ENCODE measurements around the gene FCGR2B. TPM values are rescaled to one million over a fixed set of nuclear protein-coding genes. Genes with fewer than 3 reads are reported as not detected.

FCGR2B gene
- total and polyA plus RNA-seq, 2 donors (not counting 1 experiment from before 2014, with no cell fraction given): 144 to 282 TPM

DNA sequence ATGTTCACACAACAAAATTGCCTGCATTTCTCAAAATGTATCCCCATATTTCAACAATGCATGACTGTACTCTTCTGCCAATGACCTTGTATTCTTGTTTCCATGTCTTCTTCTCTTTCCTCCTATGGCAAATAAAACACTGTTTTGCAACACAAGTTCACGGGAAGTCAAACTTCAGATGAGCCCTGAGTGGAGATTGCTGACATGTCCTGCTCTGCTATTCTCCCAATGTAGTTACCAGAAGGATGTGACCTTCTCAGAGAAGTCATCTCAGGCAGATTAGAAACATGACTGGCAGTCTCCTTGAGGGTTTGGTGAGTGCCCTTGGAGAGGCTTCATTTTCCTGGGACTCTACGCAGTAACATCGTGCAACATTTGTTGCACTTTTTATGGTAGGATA is 15.6 kb downstream of the FCGR2B start:
- H3K36me3 ChIP-seq (replicated peaks in 1 of 2; ENCODE audit: control extremely low read depth in 1 of 2, control insufficient read depth in 1 of 2, extremely low read depth in 1 of 2, insufficient read depth in 2 of 2, low read length in 1 of 2): peaks cover 6 to 26% of the 10 kb centered on the region in 2 experiments
- no peaks in the 10 kb centered on the region for H3K79me2 ChIP-seq (ENCODE audit: control insufficient read depth, insufficient read depth, low read length)
- Mint-ChIP-seq H3K4me3 (no peak overlapping the region), H3K27me3 (no peaks in the 10 kb centered on the region), H3K9me3 (ENCODE audit: insufficient read depth) (no peaks in the 10 kb centered on the region), H3K27ac (no peak overlapping the region), H3K4me1 (peaks cover 3% of the 10 kb centered on the region)
- no peak overlapping the region for H3K4me3 ChIP-seq (ENCODE audit: control extremely low read depth in 1 of 5, extremely low read depth in 1 of 5, insufficient read depth in 1 of 5, low read depth in 2 of 5, low read length in 4 of 5)
- ChIA-PET POLR2A (no interaction called here), CTCF (no interaction called here)
- H3K27ac ChIP-seq (ENCODE audit: low read length in 2 of 2): no peak overlapping the region
- no peaks in the 10 kb centered on the region for H4K20me1 ChIP-seq (ENCODE audit: control insufficient read depth, insufficient read depth, low read length, poor library complexity, severe bottlenecking)
- H2AFZ ChIP-seq (ENCODE audit: insufficient read depth, low read depth, low read length, poor library complexity, severe bottlenecking): no peak overlapping the region
- TF ChIP-seq EZH2 (IDR thresholded peaks at IDR 0.05; ENCODE audit: borderline replicate concordance, insufficient read depth, low read depth, low read length, poor library complexity, severe bottlenecking): no peak
- TF ChIP-seq, protein P1, sequence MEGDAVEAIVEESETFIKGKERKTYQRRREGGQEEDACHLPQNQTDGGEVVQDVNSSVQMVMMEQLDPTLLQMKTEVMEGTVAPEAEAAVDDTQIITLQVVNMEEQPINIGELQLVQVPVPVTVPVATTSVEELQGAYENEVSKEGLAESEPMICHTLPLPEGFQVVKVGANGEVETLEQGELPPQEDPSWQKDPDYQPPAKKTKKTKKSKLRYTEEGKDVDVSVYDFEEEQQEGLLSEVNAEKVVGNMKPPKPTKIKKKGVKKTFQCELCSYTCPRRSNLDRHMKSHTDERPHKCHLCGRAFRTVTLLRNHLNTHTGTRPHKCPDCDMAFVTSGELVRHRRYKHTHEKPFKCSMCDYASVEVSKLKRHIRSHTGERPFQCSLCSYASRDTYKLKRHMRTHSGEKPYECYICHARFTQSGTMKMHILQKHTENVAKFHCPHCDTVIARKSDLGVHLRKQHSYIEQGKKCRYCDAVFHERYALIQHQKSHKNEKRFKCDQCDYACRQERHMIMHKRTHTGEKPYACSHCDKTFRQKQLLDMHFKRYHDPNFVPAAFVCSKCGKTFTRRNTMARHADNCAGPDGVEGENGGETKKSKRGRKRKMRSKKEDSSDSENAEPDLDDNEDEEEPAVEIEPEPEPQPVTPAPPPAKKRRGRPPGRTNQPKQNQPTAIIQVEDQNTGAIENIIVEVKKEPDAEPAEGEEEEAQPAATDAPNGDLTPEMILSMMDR (IDR thresholded peaks at IDR 0.05): no peak
- H3K9me3 ChIP-seq (ENCODE audit: control extremely low read depth in 1 of 3, control insufficient read depth in 2 of 3, insufficient read depth in 1 of 3, low read length in 2 of 3): no peaks in the 10 kb centered on the region
- WGBS (ENCODE audit: insufficient coverage): 80% methylated on average over 1 of the region's 3 CpGs
- intact Hi-C loops (cut with micrococcal nuclease): no loop called here
- H3K9ac ChIP-seq (ENCODE audit: low read length): no peak overlapping the region
- DNase-seq (no peak), ATAC-seq (ENCODE audit: low read depth) (no peak)
- no peak overlapping the region for H3K4me2 ChIP-seq (replicated peaks; ENCODE audit: low read depth, low read length, poor library complexity, severe bottlenecking)
- no peaks in the 10 kb centered on the region for H3K27me3 ChIP-seq (replicated peaks in 1 of 4; ENCODE audit: control extremely low read depth in 1 of 4, control insufficient read depth in 3 of 4, insufficient read depth in 4 of 4, low read length in 3 of 4)
- no peaks in the 10 kb centered on the region for H3K4me1 ChIP-seq (ENCODE audit: control insufficient read depth in 2 of 2, insufficient read depth in 2 of 2, low read length in 2 of 2)

DNA sequence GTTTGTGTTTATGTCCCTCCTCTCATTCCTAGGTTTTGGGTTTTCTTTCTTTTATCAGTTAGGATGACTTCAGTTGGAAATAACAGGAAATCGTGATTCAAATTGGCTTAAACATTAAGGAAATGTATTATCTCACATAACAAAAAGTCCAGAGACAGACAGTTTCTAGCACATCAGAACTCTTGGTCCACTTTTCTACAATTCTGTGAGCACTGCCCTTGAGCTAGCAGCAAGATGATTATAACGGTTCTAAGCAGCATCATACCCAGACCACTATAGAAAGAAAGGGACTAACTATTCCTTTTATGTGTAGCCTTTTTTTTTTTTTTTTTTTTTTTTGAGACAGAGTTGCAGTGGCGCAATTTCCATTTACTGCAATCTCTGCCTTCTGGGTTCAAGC is 18.9 kb downstream of the FCGR2B start:
- ChIA-PET POLR2A (no interaction called here), CTCF (no interaction called here)
- H3K27me3 Mint-ChIP-seq: no peaks in the 10 kb centered on the region
- Histone ChIP-seq H2AFZ (ENCODE audit: insufficient read depth, low read depth, low read length, poor library complexity, severe bottlenecking) (no peak overlapping the region), H3K79me2 (ENCODE audit: control insufficient read depth, insufficient read depth, low read length) (no peaks in the 10 kb centered on the region), H3K36me3 (replicated peaks in 1 of 2; ENCODE audit: control extremely low read depth in 1 of 2, control insufficient read depth in 1 of 2, extremely low read depth in 1 of 2, insufficient read depth in 2 of 2, low read length in 1 of 2) (peaks cover 6 to 19% of the 10 kb centered on the region in 2 experiments), H3K27me3 (replicated peaks in 1 of 4; ENCODE audit: control extremely low read depth in 1 of 4, control insufficient read depth in 3 of 4, insufficient read depth in 4 of 4, low read length in 3 of 4) (no peaks in the 10 kb centered on the region), H3K9me3 (ENCODE audit: control extremely low read depth in 1 of 3, control insufficient read depth in 2 of 3, insufficient read depth in 1 of 3, low read length in 2 of 3) (no peaks in the 10 kb centered on the region), H3K4me3 (ENCODE audit: control extremely low read depth in 1 of 5, extremely low read depth in 1 of 5, insufficient read depth in 1 of 5, low read depth in 2 of 5, low read length in 4 of 5) (no peak overlapping the region), H4K20me1 (ENCODE audit: control insufficient read depth, insufficient read depth, low read length, poor library complexity, severe bottlenecking) (no peaks in the 10 kb centered on the region), H3K4me1 (ENCODE audit: control insufficient read depth in 2 of 2, insufficient read depth in 2 of 2, low read length in 2 of 2) (no peaks in the 10 kb centered on the region), H3K9ac (ENCODE audit: low read length) (no peak overlapping the region), H3K27ac (ENCODE audit: low read length in 2 of 2) (no peak overlapping the region), H3K4me2 (replicated peaks; ENCODE audit: low read depth, low read length, poor library complexity, severe bottlenecking) (no peak overlapping the region)
- H3K27ac Mint-ChIP-seq: no peak overlapping the region
- ATAC-seq (ENCODE audit: low read depth): no peak
- intact Hi-C loops (cut with micrococcal nuclease): loop anchor here (5.0 kb wide), 1 partner anchor 45 kb away; no protein-coding TSS in a partner anchor
- peaks cover 3% of the 10 kb centered on the region for H3K4me1 Mint-ChIP-seq
- no peak overlapping the region for H3K4me3 Mint-ChIP-seq
- TF ChIP-seq, protein P1 (IDR thresholded peaks at IDR 0.05): no peak
- TF ChIP-seq EZH2 (IDR thresholded peaks at IDR 0.05; ENCODE audit: borderline replicate concordance, insufficient read depth, low read depth, low read length, poor library complexity, severe bottlenecking): no peak
- DNase-seq: no peak
- no peaks in the 10 kb centered on the region for H3K9me3 Mint-ChIP-seq (ENCODE audit: insufficient read depth)
- no CpG with 5 or more reads among the region's 3 CpGs for WGBS (ENCODE audit: insufficient coverage)

Measured in B cell (primary cell).